ENCODE results near the gene SSR4.

DNA sequence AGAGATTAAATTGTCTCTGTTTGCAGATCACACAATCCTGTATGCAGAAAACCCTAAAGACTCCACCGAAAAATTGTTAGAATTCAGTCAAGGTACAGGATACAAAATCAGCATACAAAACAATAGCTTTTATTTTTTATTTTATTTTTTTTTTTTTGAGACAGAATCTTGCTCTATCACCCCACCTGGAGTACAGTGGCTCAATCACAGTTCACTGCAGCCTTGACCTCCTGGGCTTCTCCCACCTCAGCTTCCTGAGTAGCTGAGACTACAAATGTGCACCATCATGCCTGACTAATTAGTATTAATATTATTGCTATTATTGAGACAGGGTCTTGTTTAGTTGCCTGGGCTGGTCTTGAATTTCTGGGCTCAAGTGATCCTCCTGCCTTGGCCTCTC is 39.3 kb upstream of the SSR4 start:
- TF ChIP-seq CTCF (IDR thresholded peaks at IDR 0.05; ENCODE audit: poor library complexity) (no peak), EZH2phosphoT487 (IDR thresholded peaks at IDR 0.05; ENCODE audit: low read depth, severe bottlenecking, unreplicated experiment) (no peak), EZH2 (IDR thresholded peaks at IDR 0.05; ENCODE audit: borderline replicate concordance) (no peak)

Measured in hepatocyte (in vitro differentiated cells).